ENCODE measurements around the gene ATL1.

- TF ChIP-seq CTCF (IDR thresholded peaks at IDR 0.05) (no peak), POLR2AphosphoS5 (IDR thresholded peaks at IDR 0.05; ENCODE audit: low read depth, low read length) (no peak)
Measured at GRCh38 chr14:50658203-50658602, 98.3 kb downstream of the ATL1 start.

Data from Panc1 (cell line).